Measurements from ENCODE around the gene PIK3CG. TPM values are rescaled to one million over a fixed set of nuclear protein-coding genes. Genes with fewer than 3 reads are reported as not detected.
A peak's percentile ranks its signal among the peaks of the same experiment; 100 is the strongest.
"Not testable (repeated sequence)": the region's sequence is repeated elsewhere in the genome, so short reads cannot be mapped to it uniquely, and the experiment has no call there.

PIK3CG gene
- total RNA-seq, 1 donor from 2014 or later, result 1.7 TPM

DNA sequence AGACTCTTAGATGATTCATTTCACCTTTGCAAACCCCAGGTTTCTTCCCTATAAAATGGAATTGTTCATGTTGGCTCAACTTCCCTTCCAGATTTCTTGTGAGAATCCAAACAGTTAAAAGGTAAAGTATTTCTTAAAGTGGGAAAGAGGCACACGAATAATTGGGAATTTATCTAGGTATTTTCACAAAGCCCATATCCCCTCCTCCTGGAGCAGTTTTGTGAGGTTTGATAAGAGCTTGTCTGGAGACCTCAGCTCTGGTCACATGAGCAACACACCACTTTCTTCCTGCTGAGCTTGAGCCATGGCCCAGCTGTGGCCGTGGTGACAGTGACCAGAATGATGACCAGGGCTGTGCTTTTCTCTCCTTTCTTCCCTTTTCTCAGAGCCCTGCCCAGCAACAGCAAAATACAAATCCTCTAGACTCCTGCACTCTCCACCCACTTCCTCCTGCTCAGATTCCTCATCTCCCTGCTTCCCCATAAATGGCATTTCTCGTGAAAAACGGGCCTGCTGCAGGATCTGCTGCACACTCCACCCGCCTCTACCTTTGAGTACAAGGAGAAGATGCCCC lies 87.7 kb downstream of the PIK3CG start:
- no peaks in the 10 kb centered on the region for H3K4me1 ChIP-seq
- TF ChIP-seq, protein P1, sequence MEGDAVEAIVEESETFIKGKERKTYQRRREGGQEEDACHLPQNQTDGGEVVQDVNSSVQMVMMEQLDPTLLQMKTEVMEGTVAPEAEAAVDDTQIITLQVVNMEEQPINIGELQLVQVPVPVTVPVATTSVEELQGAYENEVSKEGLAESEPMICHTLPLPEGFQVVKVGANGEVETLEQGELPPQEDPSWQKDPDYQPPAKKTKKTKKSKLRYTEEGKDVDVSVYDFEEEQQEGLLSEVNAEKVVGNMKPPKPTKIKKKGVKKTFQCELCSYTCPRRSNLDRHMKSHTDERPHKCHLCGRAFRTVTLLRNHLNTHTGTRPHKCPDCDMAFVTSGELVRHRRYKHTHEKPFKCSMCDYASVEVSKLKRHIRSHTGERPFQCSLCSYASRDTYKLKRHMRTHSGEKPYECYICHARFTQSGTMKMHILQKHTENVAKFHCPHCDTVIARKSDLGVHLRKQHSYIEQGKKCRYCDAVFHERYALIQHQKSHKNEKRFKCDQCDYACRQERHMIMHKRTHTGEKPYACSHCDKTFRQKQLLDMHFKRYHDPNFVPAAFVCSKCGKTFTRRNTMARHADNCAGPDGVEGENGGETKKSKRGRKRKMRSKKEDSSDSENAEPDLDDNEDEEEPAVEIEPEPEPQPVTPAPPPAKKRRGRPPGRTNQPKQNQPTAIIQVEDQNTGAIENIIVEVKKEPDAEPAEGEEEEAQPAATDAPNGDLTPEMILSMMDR (IDR thresholded peaks at IDR 0.05; ENCODE audit: borderline replicate concordance), result no peak
- no peaks in the 10 kb centered on the region for H3K36me3 ChIP-seq
- peak overlapping the region; percentile 27 for H3K27ac ChIP-seq (replicated peaks)
- peak; percentile 45 for DNase-seq
- no peaks in the 10 kb centered on the region for H3K27me3 ChIP-seq (ENCODE audit: low read depth)
- no peak overlapping the region for H3K4me3 ChIP-seq
- peaks cover 3% of the 10 kb centered on the region for H3K9me3 ChIP-seq (replicated peaks)
- intact Hi-C loops (cut with micrococcal nuclease), result no loop called here

DNA sequence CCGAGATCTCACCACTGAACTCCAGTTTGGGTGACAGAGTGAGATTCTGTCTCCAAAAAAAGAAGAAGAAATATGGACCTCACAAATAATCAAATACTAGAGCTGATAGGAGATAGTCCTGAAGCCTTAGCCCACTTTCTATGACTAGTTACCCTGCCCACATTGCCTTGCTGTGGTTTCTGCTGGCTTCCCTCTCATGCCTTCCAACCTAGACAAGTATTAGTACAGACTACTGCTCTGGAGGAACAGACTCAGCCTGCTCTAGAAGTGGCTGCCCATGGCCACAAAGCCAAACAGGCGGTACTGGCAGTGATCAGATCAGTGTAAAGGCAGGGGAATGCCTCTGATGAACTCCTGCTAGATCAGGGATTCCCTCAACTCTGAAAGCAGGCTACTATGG lies 89.8 kb downstream of the PIK3CG start:
- TF ChIP-seq, protein P1 (IDR thresholded peaks at IDR 0.05; ENCODE audit: borderline replicate concordance), result no peak
- H3K27me3 ChIP-seq (ENCODE audit: low read depth), result no peaks in the 10 kb centered on the region

DNA sequence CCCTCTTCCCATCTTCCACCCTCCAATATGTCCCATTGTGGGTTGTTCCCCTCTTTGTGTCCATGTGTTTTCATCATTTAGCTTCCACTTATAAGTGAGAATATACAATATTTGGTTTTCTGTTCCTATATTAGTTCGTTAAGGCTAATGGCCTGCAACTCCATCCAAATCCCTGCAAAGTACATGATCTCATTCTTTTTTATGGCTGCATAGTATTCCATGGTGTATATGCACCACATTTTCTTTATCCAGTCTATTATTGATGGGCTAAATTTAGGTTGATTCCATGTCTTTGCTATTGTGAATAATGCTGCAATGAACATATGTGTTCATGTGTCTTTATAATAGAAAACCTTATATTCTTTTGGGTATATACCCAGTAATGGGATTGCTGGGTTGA lies 90.8 kb downstream of the PIK3CG start:
- H3K4me1 ChIP-seq; H3K27me3 ChIP-seq (ENCODE audit: low read depth); H3K9me3 ChIP-seq (replicated peaks); H3K4me3 ChIP-seq; DNase-seq; intact Hi-C loops (cut with micrococcal nuclease); H3K27ac ChIP-seq (replicated peaks); H3K36me3 ChIP-seq: not testable (repeated sequence)

More for the DNA sequence above, 89.8 kb downstream of the PIK3CG start:
- Histone ChIP-seq H3K4me1 (no peaks in the 10 kb centered on the region), H3K4me3 (no peak overlapping the region), H3K36me3 (no peaks in the 10 kb centered on the region), H3K9me3 (replicated peaks) (peaks cover 3% of the 10 kb centered on the region), H3K27ac (replicated peaks) (no peak overlapping the region)
- intact Hi-C loops (cut with micrococcal nuclease), result no loop called here
- no peak for DNase-seq

Other genes starting within 250 kb of the PIK3CG start
- 6.0 TPM for gene CCDC71L, start 204.1 kb upstream of the PIK3CG start, total RNA-seq
- 21.8 TPM for gene PRKAR2B, start 179.4 kb downstream of the PIK3CG start, total RNA-seq

Measured in left ventricle myocardium inferior (tissue), 1 donor.